Hepatocyte (in vitro differentiated cells): ENCODE results near the gene CALCB. TPM values are rescaled to one million over a fixed set of nuclear protein-coding genes. Genes with fewer than 3 reads are reported as not detected.

ENCODE experiments used
- DNase-seq: peaks from one replicate; pipeline ENCODE4 v3.0.0-alpha.2; 2016; ENCODE audit warnings: low spot score
- H2AFZ ChIP-seq: fragments of 200-600 bp; sonication (generic); 2 replicates; pipeline ENCODE4 v1.6.0; 2016; ENCODE audit warnings: antibody characterized with exemption, mild to moderate bottlenecking
- H3K27ac ChIP-seq: fragments of 200-600 bp; sonication (generic); 2 replicates; pipeline ENCODE4 v1.5.1; 2016; ENCODE audit warnings: mild to moderate bottlenecking
- H3K27me3 ChIP-seq: fragments of 200-600 bp; sonication (generic); 2 replicates; pipeline ENCODE4 v1.6.1; 2016
- H3K36me3 ChIP-seq: fragments of 200-600 bp; sonication (generic); replicated peaks from 2 replicates; pipeline ENCODE4 v1.5.1; 2016; ENCODE audit warnings: low read depth; ENCODE audit not compliant: insufficient read depth
- H3K4me1 ChIP-seq: fragments of 200-600 bp; sonication (generic); 2 replicates; pipeline ENCODE4 v1.5.1; 2016; ENCODE audit warnings: mild to moderate bottlenecking, moderate library complexity; ENCODE audit not compliant: insufficient read depth
- H3K4me2 ChIP-seq: fragments of 200-600 bp; sonication (generic); 2 replicates; pipeline ENCODE4 v1.6.0; 2016
- H3K4me3 ChIP-seq: fragments of 200-600 bp; sonication (generic); 2 replicates; pipeline ENCODE4 v1.5.1; 2016; ENCODE audit warnings: mild to moderate bottlenecking
- H3K79me2 ChIP-seq: fragments of 200-600 bp; sonication (generic); 2 replicates; pipeline ENCODE4 v1.6.0; 2017; ENCODE audit warnings: mild to moderate bottlenecking
- H3K9me2 ChIP-seq: fragments of 200-600 bp; sonication (generic); replicated peaks from 2 replicates; pipeline ENCODE4 v1.6.0; 2017; ENCODE audit warnings: mild to moderate bottlenecking; ENCODE audit not compliant: insufficient read depth
- H3K9me3 ChIP-seq: fragments of 200-600 bp; sonication (generic); 2 replicates; pipeline ENCODE4 v1.5.1; 2016; ENCODE audit warnings: low read depth, mild to moderate bottlenecking
- H4K20me1 ChIP-seq: fragments of 200-600 bp; sonication (generic); 2 replicates; pipeline ENCODE4 v1.6.0; 2016; ENCODE audit warnings: mild to moderate bottlenecking; ENCODE audit not compliant: insufficient read depth, poor library complexity, severe bottlenecking
- EZH2 ChIP-seq: fragments of 200-600 bp; sonication (generic); IDR thresholded peaks from 2 replicates; pipeline ENCODE4 v1.6.1; 2016; ENCODE audit warnings: antibody characterized with exemption, mild to moderate bottlenecking, borderline replicate concordance
- EZH2phosphoT487 ChIP-seq: fragments of 200-600 bp; sonication (generic); IDR thresholded peaks from one replicate; pipeline ENCODE4 v1.6.1; 2018; ENCODE audit warnings: antibody characterized with exemption, mild to moderate bottlenecking, low read depth, moderate library complexity; ENCODE audit not compliant: unreplicated experiment, severe bottlenecking
- WGBS: methylation state at CpG from one replicate; pipeline ENCODE4 v1.1.6; 2016; ENCODE audit warnings: low lambda C conversion rate; ENCODE audit errors: missing lambda C conversion rate; 5-methylcytosine and 5-hydroxymethylcytosine counted together
- polyA plus RNA-seq: library from polyadenylated mRNA; unstranded; fragments of >200 nt; fragmentation: Nextera tagmentation; extraction: Ambion mirVana; gene quantifications from 2 replicates; pipeline ENCODE4 v1.2.1, GENCODE V29; 2016
- total RNA-seq: library from RNA; depleted of rRNA; stranded (reverse); fragments of >200 nt; gene quantifications from 2 replicates; pipeline ENCODE4 v1.2.3, GENCODE V29; 2014
- TF ChIP-seq, protein P1 (sequence below): fragments of 200-600 bp; sonication (generic); IDR thresholded peaks from 2 replicates; pipeline ENCODE4 v1.5.1; 2016; ENCODE audit warnings: antibody characterized with exemption, mild to moderate bottlenecking; ENCODE audit not compliant: poor library complexity

The CALCB gene, protein sequence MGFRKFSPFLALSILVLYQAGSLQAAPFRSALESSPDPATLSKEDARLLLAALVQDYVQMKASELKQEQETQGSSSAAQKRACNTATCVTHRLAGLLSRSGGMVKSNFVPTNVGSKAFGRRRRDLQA
- total RNA-seq = 0.50 and 0.72 TPM in 2 replicates
- 0.13 and 1.7 TPM in 2 replicates for polyA plus RNA-seq

DNA sequence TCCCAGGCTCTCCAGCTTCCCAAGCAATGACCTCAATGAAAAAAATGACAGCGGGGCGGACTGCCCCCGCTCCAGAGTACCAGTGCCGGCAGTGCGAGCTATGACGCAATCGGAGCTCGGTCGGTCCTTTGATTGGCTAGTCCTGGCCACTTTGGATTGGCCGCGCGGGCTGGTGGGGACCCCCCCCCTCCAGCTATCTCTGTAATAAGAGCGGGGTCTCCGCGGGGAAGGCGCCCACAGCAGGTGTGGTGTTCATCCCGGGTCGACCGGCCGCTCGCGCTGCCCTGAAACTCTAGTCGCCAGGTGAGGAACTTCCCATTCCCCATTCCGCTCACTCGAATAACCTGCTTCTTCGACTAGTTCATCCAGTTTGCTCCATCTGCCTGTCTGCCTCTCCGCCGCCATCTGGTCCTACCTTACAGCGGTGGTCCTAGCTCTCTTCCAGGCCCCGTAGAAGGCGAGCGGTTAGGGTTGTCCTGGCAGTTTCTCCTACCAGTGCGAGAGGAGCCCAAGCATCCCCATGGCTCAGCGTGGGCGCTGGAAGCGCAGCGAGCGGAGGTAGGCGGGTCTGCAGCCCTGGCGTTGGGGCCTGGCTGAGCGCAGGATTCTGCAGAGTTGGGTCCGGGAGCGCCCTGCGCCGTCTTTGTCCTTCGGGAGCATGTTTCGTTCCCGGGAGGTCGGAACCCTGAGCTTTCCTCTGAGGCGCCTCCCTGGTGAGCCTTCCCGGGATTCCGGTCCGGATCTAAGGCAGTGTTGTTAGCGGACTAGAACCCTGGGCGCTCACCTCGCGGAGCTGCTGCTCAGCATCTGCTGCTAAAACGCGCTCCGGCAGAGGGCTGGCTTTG, at the start of gene CALCB:
Gene CALCB, plus strand, starts transcription at position 233 of the 845 bp plus-strand sequence. CDS start 1,126 bp downstream, outside the sequence.
- Histone ChIP-seq H3K4me3 (peak within 1 kb of the TSS; percentile 61), H3K27ac (no peak within 1 kb of the TSS), H3K4me1 (peaks cover 17% of the 10 kb centered on the region), H3K79me2 (no peaks in the 10 kb centered on the region), H4K20me1 (no peaks in the 10 kb centered on the region), H3K4me2 (peak within 1 kb of the TSS; percentile 99), H3K36me3 (no peaks in the 10 kb centered on the region), H3K27me3 (peaks cover 23% of the 10 kb centered on the region), H3K9me2 (no peaks in the 10 kb centered on the region), H2AFZ (peak within 1 kb of the TSS; percentile 67), H3K9me3 (no peaks in the 10 kb centered on the region)
- peak; percentile 55 for DNase-seq
- WGBS = 2% methylated on average over 59 of the region's 60 CpGs
- TF ChIP-seq EZH2phosphoT487 (no peak), EZH2 (peak; percentile 22)
- TF ChIP-seq, protein P1, sequence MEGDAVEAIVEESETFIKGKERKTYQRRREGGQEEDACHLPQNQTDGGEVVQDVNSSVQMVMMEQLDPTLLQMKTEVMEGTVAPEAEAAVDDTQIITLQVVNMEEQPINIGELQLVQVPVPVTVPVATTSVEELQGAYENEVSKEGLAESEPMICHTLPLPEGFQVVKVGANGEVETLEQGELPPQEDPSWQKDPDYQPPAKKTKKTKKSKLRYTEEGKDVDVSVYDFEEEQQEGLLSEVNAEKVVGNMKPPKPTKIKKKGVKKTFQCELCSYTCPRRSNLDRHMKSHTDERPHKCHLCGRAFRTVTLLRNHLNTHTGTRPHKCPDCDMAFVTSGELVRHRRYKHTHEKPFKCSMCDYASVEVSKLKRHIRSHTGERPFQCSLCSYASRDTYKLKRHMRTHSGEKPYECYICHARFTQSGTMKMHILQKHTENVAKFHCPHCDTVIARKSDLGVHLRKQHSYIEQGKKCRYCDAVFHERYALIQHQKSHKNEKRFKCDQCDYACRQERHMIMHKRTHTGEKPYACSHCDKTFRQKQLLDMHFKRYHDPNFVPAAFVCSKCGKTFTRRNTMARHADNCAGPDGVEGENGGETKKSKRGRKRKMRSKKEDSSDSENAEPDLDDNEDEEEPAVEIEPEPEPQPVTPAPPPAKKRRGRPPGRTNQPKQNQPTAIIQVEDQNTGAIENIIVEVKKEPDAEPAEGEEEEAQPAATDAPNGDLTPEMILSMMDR = no peak

DNA sequence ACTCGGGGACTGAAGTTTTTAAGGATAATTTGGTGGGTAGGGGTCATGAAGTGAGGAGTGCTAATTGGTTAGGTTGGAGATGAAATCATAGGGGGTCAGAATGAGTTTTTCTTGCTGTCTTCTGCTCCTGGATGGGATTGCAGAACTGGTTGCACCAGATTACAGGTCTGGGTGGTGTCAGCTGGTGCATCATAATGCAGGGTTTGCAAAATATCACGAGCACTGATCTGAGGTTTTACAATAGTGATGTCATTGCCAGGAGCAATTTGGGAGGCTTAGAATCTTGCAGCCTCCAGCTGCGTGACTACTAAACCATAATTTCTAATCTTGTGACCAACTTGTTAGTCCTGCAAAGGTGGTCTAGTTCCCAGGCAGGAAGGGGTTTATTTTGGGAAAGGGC, 46.4 kb upstream of the CALCB start:
- DNase-seq = no peak
- H2AFZ ChIP-seq = no peak overlapping the region
- no peaks in the 10 kb centered on the region for H3K9me2 ChIP-seq
- H3K9me3 ChIP-seq = no peaks in the 10 kb centered on the region
- no peak overlapping the region for H3K27ac ChIP-seq
- no peaks in the 10 kb centered on the region for H3K4me1 ChIP-seq
- no peak for TF ChIP-seq EZH2
- TF ChIP-seq EZH2phosphoT487 = no peak
- TF ChIP-seq, protein P1 = no peak
- 46% methylated on average over 3 of the region's 3 CpGs for WGBS
- peaks cover 8% of the 10 kb centered on the region for H3K27me3 ChIP-seq
- H4K20me1 ChIP-seq = no peaks in the 10 kb centered on the region
- H3K36me3 ChIP-seq = no peaks in the 10 kb centered on the region
- no peak overlapping the region for H3K4me3 ChIP-seq
- no peak overlapping the region for H3K4me2 ChIP-seq
- no peaks in the 10 kb centered on the region for H3K79me2 ChIP-seq

DNA sequence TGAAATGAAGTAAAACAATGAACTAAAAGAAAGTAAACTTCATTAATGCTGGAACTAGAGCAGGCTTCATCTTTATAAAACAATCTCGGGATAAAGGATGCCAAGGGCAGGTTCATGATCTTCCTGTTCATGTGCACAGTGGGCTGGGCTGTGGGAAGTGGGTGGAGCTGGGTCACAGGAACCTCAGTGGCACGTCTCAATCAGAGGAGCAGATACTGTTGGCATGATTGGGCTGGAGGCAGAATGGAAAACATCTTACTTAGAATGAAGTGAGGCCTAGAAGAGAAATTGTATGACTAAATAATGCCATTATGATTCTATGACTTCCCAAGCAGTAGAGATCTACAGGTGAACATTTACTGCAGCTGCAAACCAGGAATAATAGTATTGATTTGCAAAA, 45.4 kb upstream of the CALCB start:
- DNase-seq = no peak
- no peaks in the 10 kb centered on the region for H3K9me2 ChIP-seq
- peaks cover 8% of the 10 kb centered on the region for H3K27me3 ChIP-seq
- no peaks in the 10 kb centered on the region for H4K20me1 ChIP-seq
- H3K27ac ChIP-seq = no peak overlapping the region
- no peak overlapping the region for H3K4me2 ChIP-seq
- no peak overlapping the region for H3K4me3 ChIP-seq
- TF ChIP-seq EZH2 (no peak), EZH2phosphoT487 (no peak)
- TF ChIP-seq, protein P1 = no peak
- H3K79me2 ChIP-seq = no peaks in the 10 kb centered on the region
- no peaks in the 10 kb centered on the region for H3K36me3 ChIP-seq
- 73% methylated on average over 2 of the region's 2 CpGs for WGBS
- no peak overlapping the region for H2AFZ ChIP-seq
- H3K9me3 ChIP-seq = no peaks in the 10 kb centered on the region
- no peaks in the 10 kb centered on the region for H3K4me1 ChIP-seq
